ENCODE measurements around the gene ZNF598.

GRCh38 chr16:1980030-1980769, 29.4 kb downstream of the ZNF598 start:
- TF ChIP-seq POLR2AphosphoS5 (IDR thresholded peaks at IDR 0.05; ENCODE audit: borderline replicate concordance, low read depth, low read length): no peak
- no peak for TF ChIP-seq EZH2 (IDR thresholded peaks at IDR 0.05)

All from SK-N-MC (cell line).